Stimulated activated CD4-positive, alpha-beta T cell treated with anti-CD3 and anti-CD28 coated beads, Interleukin-12 subunit alpha, Interleukin-12 subunit beta, amount 100 ng/mL, for 48 hours (primary cell): ENCODE data around the gene BBS10.
"Not testable (repeated sequence)": the region's sequence is repeated elsewhere in the genome, so short reads cannot be mapped to it uniquely, and the experiment has no call there.

Experiments used
- DNase-seq, 3 donors: peaks; one replicate each; pipeline ENCODE4 v3.0.0-alpha.2; 2020; ENCODE audit warnings: low read depth in 2 of 3, low spot score in 1 of 3

Gene BBS10

GRCh38 chr12:76348079-76348901, at the start of gene BBS10:
Gene BBS10, minus strand, starts transcription at chr12:76348415. Its CDS starts 57 bp downstream, at chr12:76348358.
- DNase-seq = peak; percentile 78 to 82 (median 80)

GRCh38 chr12:76391461-76391860, 43.2 kb upstream of the BBS10 start:
- no peak for DNase-seq

GRCh38 chr12:76387614-76388013, 39.4 kb upstream of the BBS10 start:
- DNase-seq = no peak

GRCh38 chr12:76384560-76384959, 36.3 kb upstream of the BBS10 start:
- DNase-seq = no peak

DNA sequence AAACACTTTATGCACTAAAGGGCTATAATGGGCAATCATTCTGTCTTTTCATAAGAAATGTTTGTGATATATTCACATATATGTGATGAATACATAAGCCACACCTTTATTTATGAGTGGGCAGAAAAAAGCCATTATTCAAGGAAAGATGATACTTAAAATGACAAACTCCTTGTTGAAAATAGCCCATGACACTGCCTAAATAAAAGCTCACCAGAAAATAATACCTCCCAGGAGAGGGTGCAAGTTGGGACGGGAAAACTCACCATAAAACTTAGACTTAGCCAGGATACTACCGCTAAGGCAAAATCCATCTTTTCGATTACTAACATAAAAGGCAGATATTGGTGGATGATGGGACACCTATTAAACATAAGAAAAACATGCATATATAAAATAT, 35.8 kb upstream of the BBS10 start:
- no peak for DNase-seq

DNA sequence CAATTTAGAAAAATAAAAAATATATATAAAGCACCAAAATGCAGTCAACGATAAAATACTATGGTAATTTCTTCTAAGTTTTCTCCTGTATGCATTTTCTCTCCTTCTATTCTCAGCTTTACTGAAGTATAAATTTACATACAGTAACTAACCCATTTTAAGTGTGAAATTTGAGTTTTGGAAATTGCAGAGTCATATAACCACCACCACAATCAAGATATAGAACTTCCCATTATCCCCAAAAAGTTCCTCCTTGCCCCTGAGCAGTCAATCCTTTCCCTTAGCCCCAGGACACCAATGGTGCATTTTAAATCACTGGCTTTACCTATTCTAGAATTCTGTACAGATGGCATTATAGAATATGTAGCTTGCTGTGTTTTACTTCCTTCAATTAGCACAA, 31.0 kb upstream of the BBS10 start:
- DNase-seq = no peak

- not testable (repeated sequence) for DNase-seq
Measured at GRCh38 chr12:76376876-76377275, 28.7 kb upstream of the BBS10 start.

DNA sequence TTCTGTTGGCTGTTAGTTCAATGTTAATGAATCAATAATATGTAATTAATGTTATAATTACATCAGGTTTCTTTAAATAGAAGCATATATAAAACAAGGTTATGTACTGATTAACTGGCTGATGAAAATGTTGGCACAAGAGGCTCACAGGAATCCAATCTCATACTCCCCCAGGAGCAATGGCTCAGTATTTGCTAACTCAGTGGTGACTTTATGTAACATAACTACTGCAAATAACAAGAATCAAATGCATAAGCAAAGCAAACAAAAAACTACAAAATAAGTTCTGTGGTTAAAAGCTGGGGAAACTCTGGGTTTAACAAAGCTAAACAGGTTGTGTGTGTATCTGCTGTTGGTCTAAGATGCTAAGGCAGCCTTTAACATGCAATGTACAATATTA, 27.7 kb upstream of the BBS10 start:
- no peak for DNase-seq

DNA sequence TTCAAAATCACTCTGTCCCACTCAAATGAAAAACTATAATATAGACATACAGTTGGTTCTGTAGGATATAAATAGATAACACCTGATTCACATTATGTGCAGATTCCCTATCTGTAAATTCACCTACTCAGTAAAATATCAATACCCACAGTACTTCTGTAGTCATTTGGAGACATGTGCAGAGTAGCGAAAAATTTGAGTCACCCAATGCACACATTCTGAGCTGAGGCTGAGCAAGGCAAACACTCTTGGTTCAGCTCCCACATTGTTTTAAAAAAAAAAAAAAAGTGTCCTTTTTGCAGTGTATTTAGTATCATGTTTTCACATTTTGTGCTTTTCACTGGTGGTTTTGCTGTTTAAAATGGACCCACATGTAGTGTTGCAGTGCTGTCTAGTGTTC, 27.3 kb upstream of the BBS10 start:
- DNase-seq = no peak

GRCh38 chr12:76374386-76375020, 26.3 kb upstream of the BBS10 start:
- DNase-seq = no peak

- no peak for DNase-seq
Measured at GRCh38 chr12:76368230-76368629, 20.0 kb upstream of the BBS10 start.

- no peak for DNase-seq
Measured at GRCh38 chr12:76366163-76366562, 17.9 kb upstream of the BBS10 start.

DNA sequence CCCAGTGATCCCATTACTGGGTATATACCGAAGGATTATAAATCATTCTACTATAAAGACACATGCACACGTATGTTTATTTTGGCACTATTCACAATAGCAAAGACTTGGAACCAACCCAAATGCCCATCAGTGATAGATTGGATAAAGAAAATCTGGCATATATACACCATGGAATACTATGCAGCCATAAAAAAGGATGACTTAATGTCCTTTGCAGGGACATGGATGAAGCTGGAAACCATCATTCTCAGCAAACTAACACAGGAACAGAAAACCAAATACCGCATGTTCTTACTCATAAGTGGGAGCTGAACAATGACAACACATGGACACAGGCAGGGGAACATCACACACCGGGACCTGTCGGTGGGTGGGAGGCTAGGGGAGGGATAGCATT, 15.9 kb upstream of the BBS10 start:
- DNase-seq = not testable (repeated sequence)

- no peak for DNase-seq
Measured at GRCh38 chr12:76360316-76360715, 12.1 kb upstream of the BBS10 start.

DNA sequence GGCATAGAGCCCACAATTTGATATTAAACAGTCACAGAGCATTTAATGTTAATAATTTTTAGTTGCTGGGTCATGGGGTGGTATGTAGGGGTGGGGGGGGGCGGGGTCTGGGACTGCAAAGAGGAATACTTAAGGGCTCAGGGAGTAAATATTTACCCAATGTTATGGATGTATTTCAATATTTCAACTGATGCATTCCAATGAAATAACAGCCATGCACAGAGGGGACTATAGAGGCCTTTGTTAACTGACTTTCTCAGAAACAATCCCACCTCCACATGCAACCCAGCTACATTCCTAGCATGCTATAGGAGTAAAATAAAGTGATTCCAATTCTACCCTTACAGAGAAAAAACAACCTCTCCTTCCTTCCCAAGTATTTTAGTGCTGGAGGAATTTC, 7.9 kb upstream of the BBS10 start:
- no peak for DNase-seq

GRCh38 chr12:76346798-76347420, 1.3 kb downstream of the BBS10 start:
- peak in 1 of 3 donors; percentile 9 for DNase-seq

DNA sequence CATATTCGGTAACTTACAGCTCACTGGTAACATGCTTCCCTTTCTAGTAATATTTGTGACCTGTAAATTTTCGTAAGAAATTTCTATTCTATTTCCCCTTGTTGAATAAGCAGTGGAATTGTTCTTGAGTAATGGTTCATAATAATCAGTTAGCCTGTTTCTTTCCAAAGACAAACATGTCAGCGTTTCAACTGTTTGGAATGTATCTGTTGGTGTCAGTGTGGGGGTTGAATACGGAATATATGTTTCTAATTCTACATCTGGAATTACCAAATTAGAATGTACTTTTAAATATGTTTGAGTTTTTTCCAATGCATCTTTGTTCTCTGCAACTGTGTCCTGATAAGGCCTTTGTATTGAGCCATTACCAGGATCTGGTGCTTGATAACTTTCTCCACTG, 2.0 kb downstream of the BBS10 start:
- no peak for DNase-seq

DNA sequence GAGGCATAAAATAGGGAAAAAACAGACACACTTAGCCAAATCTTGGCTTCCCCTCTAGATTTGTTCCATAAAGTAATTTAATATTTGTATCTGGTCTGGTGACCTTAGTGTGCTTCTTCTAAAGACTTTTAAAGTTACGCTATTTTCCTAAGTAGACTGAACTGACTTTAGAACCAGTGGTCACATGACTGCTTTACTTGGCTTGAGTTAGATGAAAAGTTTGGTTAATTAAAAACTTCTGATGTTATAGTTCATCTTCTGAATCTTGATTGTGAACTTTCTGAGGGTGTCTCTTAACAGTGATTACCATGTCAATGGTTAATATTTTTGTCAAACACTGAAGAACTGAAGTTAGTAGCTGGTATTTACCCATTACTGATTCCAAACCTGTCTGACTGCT, 2.6 kb downstream of the BBS10 start:
- no peak for DNase-seq

DNA sequence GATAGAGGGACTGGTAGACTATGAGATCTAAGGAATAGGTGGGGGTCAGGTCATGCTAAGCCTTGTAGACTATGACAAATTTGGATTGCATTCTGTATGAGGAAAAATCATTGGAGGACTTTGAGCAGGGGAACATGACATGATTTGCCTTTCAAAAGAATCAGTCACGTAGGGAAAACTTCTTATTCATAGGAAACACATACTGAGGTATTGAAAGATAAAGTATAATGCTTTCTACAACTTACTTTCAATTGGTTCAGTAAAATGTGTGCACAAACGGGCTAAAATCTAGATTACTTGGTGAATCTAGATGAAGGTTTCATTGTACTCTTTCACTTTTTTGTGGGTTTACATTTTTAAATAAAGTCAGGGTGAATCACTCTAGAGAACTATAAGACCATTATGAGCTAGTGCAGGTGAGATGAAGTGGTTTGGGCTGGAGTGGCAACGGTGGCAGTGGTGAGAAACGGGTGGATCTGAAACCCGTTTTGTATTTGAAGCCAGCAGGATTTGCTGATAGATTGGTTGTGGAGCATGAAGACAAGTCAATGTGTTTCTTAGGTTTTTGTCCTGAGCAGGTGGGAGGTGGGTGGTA, 6.7 kb downstream of the BBS10 start:
- DNase-seq = no peak

- no peak for DNase-seq
Measured at GRCh38 chr12:76340680-76341435, 7.4 kb downstream of the BBS10 start.

DNA sequence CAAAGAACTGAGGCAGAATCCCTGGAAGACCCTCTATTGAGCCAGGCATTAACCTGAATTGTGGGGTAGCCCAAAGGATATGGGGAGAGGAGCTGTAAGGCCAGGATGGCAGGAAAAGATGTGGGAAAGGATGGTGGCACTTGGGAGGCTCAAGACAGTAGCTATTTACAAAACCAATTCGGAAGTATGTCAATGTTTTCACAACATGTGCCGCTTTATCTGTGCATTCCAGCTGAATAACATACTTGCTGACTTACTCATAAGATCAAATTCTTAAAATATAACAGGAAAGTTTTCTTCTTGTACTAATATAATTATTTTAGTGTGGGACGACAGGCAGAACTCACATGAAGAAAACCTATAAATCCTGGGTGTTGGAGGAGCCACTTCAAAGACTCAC, 10.6 kb downstream of the BBS10 start:
- no peak for DNase-seq
